Ovary (tissue), 3 donors: ENCODE results near the gene HIBCH.

Experiments
- POLR2A ChIP-seq: fragments of 450-650 bp; IDR thresholded peaks from one replicate; pipeline ENCODE4 v1.6.1; 2017; ENCODE audit warnings: antibody characterized with exemption, mild to moderate bottlenecking, moderate library complexity
- TF ChIP-seq, protein P1 (sequence below), 3 donors: fragments of 450-650 bp in 2 of 3; fragments of 200-600 bp in 1 of 3; IDR thresholded peaks; one replicate each; pipeline versions ENCODE4 v1.5.1 to v1.8.0; 2016 to 2022; ENCODE audit warnings: antibody characterized with exemption in 3 of 3, mild to moderate bottlenecking in 1 of 3
- donor health status: DM: no; HTN: no; CAD: no.

DNA sequence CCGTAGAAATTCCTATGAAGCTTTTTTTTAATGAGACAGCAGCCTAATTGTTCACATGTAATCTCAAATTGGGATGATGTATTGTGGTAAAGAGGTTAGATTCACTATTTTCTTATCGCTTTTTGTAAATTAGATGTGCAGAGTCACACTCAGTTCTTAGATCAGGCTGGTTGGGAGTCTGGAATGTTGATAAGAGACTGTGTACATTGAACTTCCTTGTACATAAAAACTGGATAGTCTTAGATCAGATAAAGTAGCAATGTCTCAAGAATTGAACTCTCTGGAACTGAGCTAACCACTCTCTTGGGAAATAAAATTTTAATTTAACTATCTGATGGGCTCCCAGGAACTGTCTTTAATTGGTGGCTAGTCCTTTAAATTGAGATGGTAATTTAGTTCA is 149.0 kb downstream of the HIBCH start:
- TF ChIP-seq, protein P1, sequence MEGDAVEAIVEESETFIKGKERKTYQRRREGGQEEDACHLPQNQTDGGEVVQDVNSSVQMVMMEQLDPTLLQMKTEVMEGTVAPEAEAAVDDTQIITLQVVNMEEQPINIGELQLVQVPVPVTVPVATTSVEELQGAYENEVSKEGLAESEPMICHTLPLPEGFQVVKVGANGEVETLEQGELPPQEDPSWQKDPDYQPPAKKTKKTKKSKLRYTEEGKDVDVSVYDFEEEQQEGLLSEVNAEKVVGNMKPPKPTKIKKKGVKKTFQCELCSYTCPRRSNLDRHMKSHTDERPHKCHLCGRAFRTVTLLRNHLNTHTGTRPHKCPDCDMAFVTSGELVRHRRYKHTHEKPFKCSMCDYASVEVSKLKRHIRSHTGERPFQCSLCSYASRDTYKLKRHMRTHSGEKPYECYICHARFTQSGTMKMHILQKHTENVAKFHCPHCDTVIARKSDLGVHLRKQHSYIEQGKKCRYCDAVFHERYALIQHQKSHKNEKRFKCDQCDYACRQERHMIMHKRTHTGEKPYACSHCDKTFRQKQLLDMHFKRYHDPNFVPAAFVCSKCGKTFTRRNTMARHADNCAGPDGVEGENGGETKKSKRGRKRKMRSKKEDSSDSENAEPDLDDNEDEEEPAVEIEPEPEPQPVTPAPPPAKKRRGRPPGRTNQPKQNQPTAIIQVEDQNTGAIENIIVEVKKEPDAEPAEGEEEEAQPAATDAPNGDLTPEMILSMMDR (IDR thresholded peaks at IDR 0.05), result no peak
- no peak for TF ChIP-seq POLR2A
